Esophagus muscularis mucosa (tissue), 4 donors: ENCODE measurements around the gene NSL1.

Source experiments
- CTCF ChIP-seq, 3 experiments: fragments of 200-600 bp in 2 of 3; fragments of 450-650 bp in 1 of 3; sonication (generic) in 2 of 3; IDR thresholded peaks; one replicate each; pipeline ENCODE4 v1.5.1; 2017 to 2019; ENCODE audit warnings: antibody characterized with exemption in 3 of 3, mild to moderate bottlenecking in 2 of 3, moderate library complexity in 1 of 3
- EP300 ChIP-seq: sonication (generic); formaldehyde crosslinking; IDR thresholded peaks from one replicate; pipeline ENCODE4 v1.6.1; 2017; ENCODE audit warnings: antibody characterized with exemption
- POLR2A ChIP-seq: fragments of 450-650 bp; IDR thresholded peaks from one replicate; pipeline ENCODE4 v1.6.1; 2017; ENCODE audit warnings: antibody characterized with exemption, moderate library complexity, mild to moderate bottlenecking, low read depth
- POLR2AphosphoS5 ChIP-seq, 2 donors: sonication (generic); formaldehyde crosslinking; IDR thresholded peaks; one replicate each; pipeline ENCODE4 v1.6.1; 2017; ENCODE audit warnings: antibody characterized with exemption in 2 of 2

GRCh38 chr1:212692774-212693644 is 98.6 kb downstream of the NSL1 start:
- TF ChIP-seq CTCF (IDR thresholded peaks at IDR 0.05) (no peak), POLR2A (no peak), EP300 (no peak), POLR2AphosphoS5 (IDR thresholded peaks at IDR 0.05) (no peak)
